ENCODE data around the gene FANCL.
"Not testable (repeated sequence)": the region's sequence is repeated elsewhere in the genome, so short reads cannot be mapped to it uniquely, and the experiment has no call there.

The FANCL gene

GRCh38 chr2:58206785-58207184, 34.3 kb downstream of the FANCL start:
- no peak for DNase-seq (ENCODE audit: low spot score)

- DNase-seq (ENCODE audit: low spot score): no peak
Observed at GRCh38 chr2:58204195-58204959, 36.7 kb downstream of the FANCL start.

- DNase-seq (ENCODE audit: low spot score): no peak
Observed at GRCh38 chr2:58203018-58203417, 38.1 kb downstream of the FANCL start.

GRCh38 chr2:58202404-58202803, 38.7 kb downstream of the FANCL start:
- DNase-seq (ENCODE audit: low spot score): no peak

- DNase-seq (ENCODE audit: low spot score): no peak
Observed at GRCh38 chr2:58197894-58198293, 43.2 kb downstream of the FANCL start.

- no peak for DNase-seq (ENCODE audit: low spot score)
Observed at GRCh38 chr2:58195662-58196061, 45.5 kb downstream of the FANCL start.

- DNase-seq (ENCODE audit: low spot score): no peak
Observed at GRCh38 chr2:58194458-58194857, 46.7 kb downstream of the FANCL start.

GRCh38 chr2:58187022-58187421, 54.1 kb downstream of the FANCL start:
- not testable (repeated sequence) for DNase-seq (ENCODE audit: low spot score)

GRCh38 chr2:58186501-58186900, 54.6 kb downstream of the FANCL start:
- no peak for DNase-seq (ENCODE audit: low spot score)

- DNase-seq (ENCODE audit: low spot score): no peak
Observed at GRCh38 chr2:58182527-58182926, 58.6 kb downstream of the FANCL start.

GRCh38 chr2:58180635-58181034, 60.5 kb downstream of the FANCL start:
- no peak for DNase-seq (ENCODE audit: low spot score)

- not testable (repeated sequence) for DNase-seq (ENCODE audit: low spot score)
Observed at GRCh38 chr2:58180175-58180574, 61.0 kb downstream of the FANCL start.

GRCh38 chr2:58177187-58177586, 63.9 kb downstream of the FANCL start:
- not testable (repeated sequence) for DNase-seq (ENCODE audit: low spot score)

- DNase-seq (ENCODE audit: low spot score): not testable (repeated sequence)
Observed at GRCh38 chr2:58171831-58172230, 69.3 kb downstream of the FANCL start.

GRCh38 chr2:58170334-58170933, 70.7 kb downstream of the FANCL start:
- DNase-seq (ENCODE audit: low spot score): not testable (repeated sequence)

GRCh38 chr2:58169845-58170244, 71.3 kb downstream of the FANCL start:
- DNase-seq (ENCODE audit: low spot score): not testable (repeated sequence)

GRCh38 chr2:58168130-58168529, 73.0 kb downstream of the FANCL start:
- not testable (repeated sequence) for DNase-seq (ENCODE audit: low spot score)

GRCh38 chr2:58163913-58164312, 77.2 kb downstream of the FANCL start:
- DNase-seq (ENCODE audit: low spot score): no peak

GRCh38 chr2:58158481-58158880, 82.6 kb downstream of the FANCL start:
- no peak for DNase-seq (ENCODE audit: low spot score)

- no peak for DNase-seq (ENCODE audit: low spot score)
Observed at GRCh38 chr2:58157754-58158153, 83.4 kb downstream of the FANCL start.

- DNase-seq (ENCODE audit: low spot score): no peak
Observed at GRCh38 chr2:58156780-58157179, 84.3 kb downstream of the FANCL start.

- DNase-seq (ENCODE audit: low spot score): no peak
Observed at GRCh38 chr2:58155160-58155778, 85.9 kb downstream of the FANCL start.

- peak; percentile 19 for DNase-seq (ENCODE audit: low spot score)
Observed at GRCh38 chr2:58146707-58147106, 94.4 kb downstream of the FANCL start.
